Osteoblast (primary cell): ENCODE measurements around the gene TMEM9. TPM values are rescaled to one million over a fixed set of nuclear protein-coding genes. Genes with fewer than 3 reads are reported as not detected.

Experiments
- DNase-seq: peaks from one replicate; pipeline ENCODE4 v3.0.0; 2011; ENCODE audit warnings: low spot score, mixed read lengths; ENCODE audit not compliant: insufficient read length; ENCODE audit errors: missing footprints
- H2AFZ ChIP-seq: 2 replicates; pipeline ENCODE4 v1.6.0; 2011; ENCODE audit warnings: mild to moderate bottlenecking, low read length
- H3K27ac ChIP-seq: 2 replicates; pipeline ENCODE4 v1.5.1; 2011; ENCODE audit warnings: mild to moderate bottlenecking, low read depth, low read length, moderate library complexity
- H3K27me3 ChIP-seq: 2 replicates; pipeline ENCODE4 v1.6.0; 2012; ENCODE audit warnings: mild to moderate bottlenecking, control low read depth, inconsistent platforms, low read length, moderate library complexity; ENCODE audit not compliant: insufficient read depth
- H3K36me3 ChIP-seq: 2 replicates; pipeline ENCODE4 v1.5.1; 2011; ENCODE audit warnings: mild to moderate bottlenecking, low read length, control low read depth, moderate library complexity; ENCODE audit not compliant: insufficient read depth
- H3K4me1 ChIP-seq: 2 replicates; pipeline ENCODE4 v1.5.1; 2011; ENCODE audit warnings: mild to moderate bottlenecking, low read length, control low read depth, moderate library complexity; ENCODE audit not compliant: insufficient read depth
- H3K4me2 ChIP-seq: 2 replicates; pipeline ENCODE4 v1.6.0; 2011; ENCODE audit warnings: mild to moderate bottlenecking, low read length; ENCODE audit not compliant: insufficient read depth
- H3K4me3 ChIP-seq: fragments of 200-600 bp; sonication (generic); 3 replicates; pipeline ENCODE4 v1.5.1; 2012; ENCODE audit warnings: mild to moderate bottlenecking, low read length, inconsistent platforms; ENCODE audit not compliant: insufficient read depth
- H3K79me2 ChIP-seq: 2 replicates; pipeline ENCODE4 v1.6.0; 2012; ENCODE audit warnings: mild to moderate bottlenecking, low read length, control low read depth, inconsistent platforms; ENCODE audit not compliant: insufficient read depth
- H3K9me3 ChIP-seq: 2 replicates; pipeline ENCODE4 v1.5.1; 2011; ENCODE audit warnings: low read depth, low read length, control low read depth
- H4K20me1 ChIP-seq: 2 replicates; pipeline ENCODE4 v1.6.0; 2012; ENCODE audit warnings: mild to moderate bottlenecking, low read length, control low read depth; ENCODE audit not compliant: insufficient read depth
- CTCF ChIP-seq: IDR thresholded peaks from 2 replicates; pipeline ENCODE4 v1.5.1; 2011; ENCODE audit warnings: mild to moderate bottlenecking, low read depth, low read length, moderate library complexity; ENCODE audit errors: extremely low read depth
- total RNA-seq: library from RNA; depleted of rRNA; stranded (reverse); fragments of >200 nt; gene quantifications from 2 replicates; pipeline ENCODE4 v1.2.3, GENCODE V29; 2012

Gene TMEM9
- total RNA-seq, 1 donor, result 45.6 TPM

- Histone ChIP-seq H2AFZ (no peak overlapping the region), H3K27ac (no peak overlapping the region), H3K9me3 (no peaks in the 10 kb centered on the region), H3K4me1 (no peaks in the 10 kb centered on the region), H3K4me3 (no peak overlapping the region), H3K79me2 (no peaks in the 10 kb centered on the region), H4K20me1 (no peaks in the 10 kb centered on the region), H3K4me2 (no peak overlapping the region), H3K27me3 (peaks cover 26% of the 10 kb centered on the region), H3K36me3 (no peaks in the 10 kb centered on the region)
- no peak for TF ChIP-seq CTCF
- DNase-seq, result no peak
Observed at GRCh38 chr1:201096977-201097856, 57.1 kb downstream of the TMEM9 start.

- no peak for TF ChIP-seq CTCF
- H3K4me1 ChIP-seq, result no peaks in the 10 kb centered on the region
Observed at GRCh38 chr1:201096041-201096461, 58.2 kb downstream of the TMEM9 start.

GRCh38 chr1:201095581-201095980 lies 58.7 kb downstream of the TMEM9 start:
- H3K4me1 ChIP-seq, result no peaks in the 10 kb centered on the region

More at GRCh38 chr1:201096041-201096461, 58.2 kb downstream of the TMEM9 start:
- H2AFZ ChIP-seq, result no peak overlapping the region
- H3K36me3 ChIP-seq, result no peaks in the 10 kb centered on the region
- no peak overlapping the region for H3K4me2 ChIP-seq
- H4K20me1 ChIP-seq, result no peaks in the 10 kb centered on the region
- no peaks in the 10 kb centered on the region for H3K79me2 ChIP-seq
- H3K9me3 ChIP-seq, result no peaks in the 10 kb centered on the region
- DNase-seq, result no peak
- no peak overlapping the region for H3K4me3 ChIP-seq
- peaks cover 24% of the 10 kb centered on the region for H3K27me3 ChIP-seq
- H3K27ac ChIP-seq, result no peak overlapping the region

More at GRCh38 chr1:201095581-201095980, 58.7 kb downstream of the TMEM9 start:
- DNase-seq, result no peak
- Histone ChIP-seq H3K27me3 (peaks cover 19% of the 10 kb centered on the region), H3K9me3 (no peaks in the 10 kb centered on the region), H3K27ac (no peak overlapping the region), H3K79me2 (no peaks in the 10 kb centered on the region), H3K4me3 (no peak overlapping the region), H3K36me3 (no peaks in the 10 kb centered on the region), H2AFZ (no peak overlapping the region), H4K20me1 (no peaks in the 10 kb centered on the region), H3K4me2 (no peak overlapping the region)
- no peak for TF ChIP-seq CTCF
